HUES6 (cell line): ENCODE data around the gene LTC4S.

Experiments
- H3K27ac ChIP-seq: 2 replicates; pipeline ENCODE4 v1.7.0; 2013; ENCODE audit warnings: low read depth, mild to moderate bottlenecking, low read length, inconsistent platforms
- H3K27me3 ChIP-seq: 2 replicates; pipeline ENCODE4 v1.6.1; 2013; ENCODE audit warnings: low read length; ENCODE audit not compliant: control insufficient read depth, insufficient read depth
- H3K36me3 ChIP-seq: 2 replicates; pipeline ENCODE4 v1.6.1; 2013; ENCODE audit warnings: low read length; ENCODE audit not compliant: control insufficient read depth, insufficient read depth
- H3K4me1 ChIP-seq: 2 replicates; pipeline ENCODE4 v1.6.1; 2013; ENCODE audit warnings: low read length; ENCODE audit not compliant: control insufficient read depth, insufficient read depth
- H3K4me3 ChIP-seq: 2 replicates; pipeline ENCODE4 v1.5.1; 2013; ENCODE audit warnings: low read depth, low read length
- H3K9ac ChIP-seq: one replicate; pipeline ENCODE4 v1.6.1; 2013; ENCODE audit warnings: mild to moderate bottlenecking, low read length
- H3K9me3 ChIP-seq: 2 replicates; pipeline ENCODE4 v1.6.1; 2013; ENCODE audit warnings: low read depth, low read length; ENCODE audit not compliant: control insufficient read depth, insufficient read depth

Gene LTC4S

GRCh38 chr5:179841621-179842020 is 47.8 kb downstream of the LTC4S start:
- H3K36me3 ChIP-seq = peaks cover 72% of the 10 kb centered on the region
- no peaks in the 10 kb centered on the region for H3K27me3 ChIP-seq
- H3K4me1 ChIP-seq = no peaks in the 10 kb centered on the region
- H3K27ac ChIP-seq = no peak overlapping the region
- H3K9ac ChIP-seq = no peak overlapping the region
- no peak overlapping the region for H3K4me3 ChIP-seq
- H3K9me3 ChIP-seq = peaks cover 6% of the 10 kb centered on the region; the same call in 1 of the 2 replicates
